Right lobe of liver (tissue), 4 donors: Measurements from ENCODE around the gene ADISSP.

ENCODE experiments used
- POLR2A ChIP-seq: fragments of 450-650 bp; IDR thresholded peaks from one replicate; pipeline ENCODE4 v1.6.1; 2017; ENCODE audit warnings: antibody characterized with exemption, mild to moderate bottlenecking
- TF ChIP-seq, protein P1 (sequence below), 4 donors: fragments of 200-600 bp in 3 of 4; fragments of 450-650 bp in 1 of 4; IDR thresholded peaks; one replicate each; pipeline versions ENCODE4 v1.5.1 to v1.8.0; 2016 to 2022; ENCODE audit warnings: antibody characterized with exemption in 4 of 4, mild to moderate bottlenecking in 2 of 4
- donor health status: DM: no; HTN: no; CAD: no.
- donor health status: DM: no; HTN: no; CAD: no.
- donor health status: DM: no; HTN: yes; CAD: no.

DNA sequence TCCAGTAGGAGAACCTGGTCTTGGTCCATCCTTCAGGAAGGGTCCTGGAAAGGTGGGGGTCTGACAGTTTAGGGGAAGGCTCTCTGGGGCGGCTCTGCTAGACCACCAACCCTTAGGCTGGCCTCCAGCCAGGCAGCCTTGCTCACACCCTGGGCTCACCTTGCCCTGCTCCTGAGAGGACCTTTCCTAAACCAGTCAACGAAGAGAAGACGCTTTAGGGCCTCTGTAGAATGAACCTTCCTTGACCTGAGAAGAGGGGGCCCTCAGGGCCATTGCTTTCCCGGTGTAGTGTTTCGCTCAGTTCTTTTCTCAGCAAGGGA is 29.6 kb upstream of the ADISSP start:
- TF ChIP-seq, protein P1, sequence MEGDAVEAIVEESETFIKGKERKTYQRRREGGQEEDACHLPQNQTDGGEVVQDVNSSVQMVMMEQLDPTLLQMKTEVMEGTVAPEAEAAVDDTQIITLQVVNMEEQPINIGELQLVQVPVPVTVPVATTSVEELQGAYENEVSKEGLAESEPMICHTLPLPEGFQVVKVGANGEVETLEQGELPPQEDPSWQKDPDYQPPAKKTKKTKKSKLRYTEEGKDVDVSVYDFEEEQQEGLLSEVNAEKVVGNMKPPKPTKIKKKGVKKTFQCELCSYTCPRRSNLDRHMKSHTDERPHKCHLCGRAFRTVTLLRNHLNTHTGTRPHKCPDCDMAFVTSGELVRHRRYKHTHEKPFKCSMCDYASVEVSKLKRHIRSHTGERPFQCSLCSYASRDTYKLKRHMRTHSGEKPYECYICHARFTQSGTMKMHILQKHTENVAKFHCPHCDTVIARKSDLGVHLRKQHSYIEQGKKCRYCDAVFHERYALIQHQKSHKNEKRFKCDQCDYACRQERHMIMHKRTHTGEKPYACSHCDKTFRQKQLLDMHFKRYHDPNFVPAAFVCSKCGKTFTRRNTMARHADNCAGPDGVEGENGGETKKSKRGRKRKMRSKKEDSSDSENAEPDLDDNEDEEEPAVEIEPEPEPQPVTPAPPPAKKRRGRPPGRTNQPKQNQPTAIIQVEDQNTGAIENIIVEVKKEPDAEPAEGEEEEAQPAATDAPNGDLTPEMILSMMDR (IDR thresholded peaks at IDR 0.05): no peak
- TF ChIP-seq POLR2A: no peak
